ENCODE measurements around the gene SLC39A1.

SLC39A1 gene

DNA sequence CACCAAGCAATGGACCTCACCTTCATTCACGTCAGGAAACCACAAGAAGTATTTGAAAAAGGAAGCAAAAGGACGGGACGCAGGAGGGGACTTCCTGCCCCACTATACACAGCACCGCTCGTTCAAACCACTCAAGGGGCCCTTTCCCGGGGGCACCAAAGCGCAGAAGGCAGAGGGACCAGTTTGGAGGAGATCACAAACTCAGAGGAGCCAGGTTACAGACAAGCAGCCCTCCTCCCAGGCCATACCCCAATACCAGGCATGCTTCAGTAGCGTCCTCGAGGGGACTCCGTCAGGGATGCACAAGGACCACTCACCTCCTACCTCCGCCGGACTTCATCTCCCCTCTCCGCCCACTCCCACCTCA, 5.6 kb downstream of the SLC39A1 start:
- H3K4me3 ChIP-seq (ENCODE audit: low read depth, low read length), result peak overlapping the region; percentile 98
- TF ChIP-seq, protein P1, sequence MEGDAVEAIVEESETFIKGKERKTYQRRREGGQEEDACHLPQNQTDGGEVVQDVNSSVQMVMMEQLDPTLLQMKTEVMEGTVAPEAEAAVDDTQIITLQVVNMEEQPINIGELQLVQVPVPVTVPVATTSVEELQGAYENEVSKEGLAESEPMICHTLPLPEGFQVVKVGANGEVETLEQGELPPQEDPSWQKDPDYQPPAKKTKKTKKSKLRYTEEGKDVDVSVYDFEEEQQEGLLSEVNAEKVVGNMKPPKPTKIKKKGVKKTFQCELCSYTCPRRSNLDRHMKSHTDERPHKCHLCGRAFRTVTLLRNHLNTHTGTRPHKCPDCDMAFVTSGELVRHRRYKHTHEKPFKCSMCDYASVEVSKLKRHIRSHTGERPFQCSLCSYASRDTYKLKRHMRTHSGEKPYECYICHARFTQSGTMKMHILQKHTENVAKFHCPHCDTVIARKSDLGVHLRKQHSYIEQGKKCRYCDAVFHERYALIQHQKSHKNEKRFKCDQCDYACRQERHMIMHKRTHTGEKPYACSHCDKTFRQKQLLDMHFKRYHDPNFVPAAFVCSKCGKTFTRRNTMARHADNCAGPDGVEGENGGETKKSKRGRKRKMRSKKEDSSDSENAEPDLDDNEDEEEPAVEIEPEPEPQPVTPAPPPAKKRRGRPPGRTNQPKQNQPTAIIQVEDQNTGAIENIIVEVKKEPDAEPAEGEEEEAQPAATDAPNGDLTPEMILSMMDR (IDR thresholded peaks at IDR 0.05; ENCODE audit: borderline replicate concordance, insufficient read depth, low read depth, low read length), result no peak

DNA sequence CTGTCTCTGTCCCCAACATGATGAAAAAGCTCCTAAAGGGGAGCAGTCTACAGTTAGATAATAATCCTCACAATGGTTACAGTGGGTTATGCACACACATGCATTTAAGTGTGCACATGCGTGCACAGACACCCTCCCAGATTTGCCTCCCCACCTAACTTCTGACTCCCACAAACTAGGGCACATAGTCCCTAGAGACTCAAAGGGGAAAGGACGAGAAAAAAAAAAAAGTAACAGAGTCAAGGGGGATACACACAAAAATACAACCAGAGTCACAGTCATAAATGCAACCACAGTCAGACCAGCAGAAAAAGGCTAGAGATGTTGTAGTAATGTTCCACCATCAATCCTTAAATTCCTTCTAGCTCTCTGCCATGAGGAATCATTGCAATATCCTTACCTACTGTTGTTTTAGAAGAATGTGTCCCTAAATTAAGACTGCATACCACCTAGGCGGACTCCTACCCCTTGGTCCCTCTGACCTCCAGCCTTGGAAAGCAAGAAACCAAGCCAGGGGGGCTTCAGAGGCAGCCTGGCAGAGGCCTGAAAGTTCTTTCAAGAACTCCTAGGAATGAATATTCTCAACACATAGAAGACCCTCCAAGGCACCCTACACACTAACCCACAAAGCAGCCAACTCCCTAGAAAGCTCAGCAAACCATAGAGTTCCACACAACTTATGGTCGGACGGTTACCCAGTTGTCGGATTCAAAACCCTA, 6.2 kb downstream of the SLC39A1 start:
- peak overlapping the region; percentile 98 for H3K4me3 ChIP-seq (ENCODE audit: low read depth, low read length)
- TF ChIP-seq, protein P1 (IDR thresholded peaks at IDR 0.05; ENCODE audit: borderline replicate concordance, insufficient read depth, low read depth, low read length), result no peak

DNA sequence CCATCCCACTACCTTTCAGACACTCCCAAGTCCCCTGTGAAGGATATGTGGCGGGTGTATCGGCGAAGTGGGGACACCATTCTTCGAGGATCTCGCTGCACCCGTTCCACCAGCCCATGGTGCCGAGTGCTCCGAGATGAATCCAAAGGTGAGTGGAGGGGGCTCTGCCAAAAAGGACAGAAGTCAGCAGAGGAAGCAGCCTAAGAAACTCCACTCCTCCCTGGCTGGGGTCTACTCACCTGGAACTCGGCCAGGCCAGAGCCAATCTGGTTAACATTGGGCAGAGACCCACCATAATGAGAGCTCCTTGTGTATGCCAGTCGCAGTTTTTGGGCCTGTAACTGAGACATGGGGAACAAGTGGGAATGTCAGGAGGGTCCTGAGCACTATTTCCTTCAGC, 8.5 kb downstream of the SLC39A1 start:
- no peak overlapping the region for H3K4me3 ChIP-seq (ENCODE audit: low read depth, low read length)
- TF ChIP-seq, protein P1 (IDR thresholded peaks at IDR 0.05; ENCODE audit: borderline replicate concordance, insufficient read depth, low read depth, low read length), result no peak

DNA sequence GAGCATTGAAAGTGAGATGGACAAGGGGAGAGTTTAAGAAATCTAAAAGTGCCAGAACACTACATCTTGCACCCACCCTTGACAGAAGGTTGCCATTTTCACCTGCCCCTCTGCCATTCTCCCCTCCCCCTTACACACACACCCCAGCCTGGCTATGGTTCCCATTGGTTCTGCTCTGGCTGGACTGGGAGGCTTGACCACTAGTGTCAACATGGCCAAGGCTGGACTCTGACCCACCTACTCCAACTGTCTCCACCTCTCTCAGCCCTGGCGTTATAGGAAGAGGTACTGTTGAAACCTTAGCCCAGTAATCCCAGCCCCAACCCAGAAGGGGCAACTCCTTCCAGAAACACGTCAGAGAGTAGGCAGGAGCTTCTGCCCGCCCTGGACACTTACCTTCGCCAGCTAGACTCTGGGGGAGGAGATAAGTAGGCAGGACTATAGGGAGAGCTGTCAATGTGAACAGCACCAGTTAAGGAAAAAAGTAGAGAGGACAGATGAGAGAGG, 9.4 kb downstream of the SLC39A1 start:
- H3K4me3 ChIP-seq (ENCODE audit: low read depth, low read length), result no peak overlapping the region
- TF ChIP-seq, protein P1 (IDR thresholded peaks at IDR 0.05; ENCODE audit: borderline replicate concordance, insufficient read depth, low read depth, low read length), result no peak

DNA sequence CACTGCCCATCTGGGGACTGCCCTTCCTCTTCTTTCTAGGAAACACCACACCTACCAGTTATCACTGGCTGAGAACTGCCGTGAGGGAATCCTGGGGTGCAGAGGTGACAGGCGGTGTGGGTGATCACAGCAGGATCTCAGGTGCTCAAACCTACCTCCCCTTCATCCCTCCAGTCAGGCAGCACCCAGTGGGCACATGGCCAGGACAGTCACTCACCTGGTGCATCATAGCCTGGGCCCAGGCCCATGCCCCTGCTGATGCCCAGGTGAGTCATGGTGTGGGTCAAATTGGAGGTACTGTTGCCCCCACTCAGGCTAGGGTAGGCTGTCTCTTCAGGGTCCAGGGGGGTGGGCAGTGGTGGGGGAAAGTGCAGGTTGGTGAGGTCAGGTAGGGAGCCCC, 11.5 kb downstream of the SLC39A1 start:
- TF ChIP-seq, protein P1 (IDR thresholded peaks at IDR 0.05; ENCODE audit: borderline replicate concordance, insufficient read depth, low read depth, low read length), result no peak
- no peak overlapping the region for H3K4me3 ChIP-seq (ENCODE audit: low read depth, low read length)

DNA sequence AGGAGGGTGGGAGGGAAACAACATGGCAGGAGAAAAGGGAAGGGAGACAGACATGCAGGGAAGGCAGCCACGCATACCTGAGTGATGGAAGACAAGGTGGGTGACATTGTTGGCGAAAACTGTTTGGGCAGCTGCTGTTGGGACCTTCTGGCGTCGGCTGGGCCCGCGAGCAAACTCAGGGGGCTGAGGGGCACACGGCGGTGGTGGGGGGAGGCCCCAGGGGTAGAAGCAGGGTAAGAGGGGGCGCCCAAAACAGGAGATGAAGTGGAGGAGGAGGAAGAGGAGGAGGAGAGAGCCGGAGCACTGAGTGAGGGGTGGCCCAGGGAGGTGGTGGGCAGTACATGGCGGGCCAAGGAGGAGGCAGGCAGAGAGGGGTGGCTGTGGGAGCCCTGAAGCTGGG, 12.2 kb downstream of the SLC39A1 start:
- no peak overlapping the region for H3K4me3 ChIP-seq (ENCODE audit: low read depth, low read length)
- TF ChIP-seq, protein P1 (IDR thresholded peaks at IDR 0.05; ENCODE audit: borderline replicate concordance, insufficient read depth, low read depth, low read length), result no peak

DNA sequence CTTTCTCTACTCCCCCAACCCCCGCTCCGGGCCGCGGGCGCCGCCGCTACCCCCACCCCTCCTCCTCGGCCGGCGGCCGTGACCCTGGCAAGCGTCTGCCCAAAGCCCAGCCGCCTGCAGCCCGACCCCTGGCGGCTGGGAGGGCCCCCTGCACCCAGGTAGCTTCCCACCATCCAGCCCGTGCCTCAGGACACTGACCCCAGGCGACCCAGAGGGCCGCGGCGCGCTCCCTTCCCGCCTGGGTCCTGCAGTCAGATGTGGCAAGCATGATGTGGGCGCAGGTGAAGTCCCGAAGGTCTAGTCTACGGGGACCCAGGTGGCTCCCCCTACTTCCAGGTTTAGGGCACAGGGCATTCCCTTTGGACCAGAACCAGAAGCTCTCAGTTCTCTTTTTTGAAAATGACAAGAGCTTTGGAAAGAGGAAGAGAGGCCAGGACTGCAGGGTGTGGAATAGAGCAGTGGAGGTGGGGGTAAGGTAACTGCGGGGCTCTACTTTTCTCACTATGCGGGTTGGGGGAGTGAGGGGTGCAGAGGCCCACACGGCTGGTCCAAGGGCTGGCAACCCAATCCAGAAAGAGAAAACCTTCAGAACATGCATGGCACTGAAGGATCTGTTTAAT, 16.6 kb downstream of the SLC39A1 start, which contains the start of gene DENND4B:
Gene DENND4B, minus strand, starts transcription at position 97 of the 620 bp plus-strand sequence. CDS start 2,344 bp downstream, outside the sequence.
- TF ChIP-seq, protein P1 (IDR thresholded peaks at IDR 0.05; ENCODE audit: borderline replicate concordance, insufficient read depth, low read depth, low read length), result peak; percentile 97
- H3K4me3 ChIP-seq (ENCODE audit: low read depth, low read length), result peak within 1 kb of the TSS; percentile 92

Measured in GM12875 (cell line).